Stomach (tissue), 9 donors: ENCODE measurements around the gene FBXL7. TPM values are rescaled to one million over a fixed set of nuclear protein-coding genes. Genes with fewer than 3 reads are reported as not detected.

Experiments used
- DNase-seq, 2 donors: peaks; one replicate each; pipeline versions ENCODE4 v3.0.0 to v3.0.0-alpha.2; 2013 to 2019
- H3K27ac ChIP-seq, 5 donors: fragments of 200-600 bp in 4 of 5; sonication (generic) in 4 of 5; one replicate each; pipeline ENCODE4 v1.5.1; 2013 to 2019; ENCODE audit warnings: mild to moderate bottlenecking in 1 of 5, moderate library complexity in 1 of 5
- H3K27me3 ChIP-seq, 3 donors: fragments of 200-600 bp; sonication (generic); one replicate each; pipeline ENCODE4 v1.5.1; 2017 to 2019; ENCODE audit warnings: mixed run types in 1 of 3
- H3K36me3 ChIP-seq, 4 donors: fragments of 200-600 bp; sonication (generic); 1 replicate in 3 of 4; 2 replicates in 1 of 4; pipeline ENCODE4 v1.5.1; 2016 to 2019
- H3K4me1 ChIP-seq, 4 donors: fragments of 200-600 bp; sonication (generic); one replicate each; pipeline ENCODE4 v1.5.1; 2016 to 2019
- H3K4me3 ChIP-seq, 4 donors: fragments of 200-600 bp; sonication (generic) in 3 of 4; one replicate each; pipeline ENCODE4 v1.5.1; 2016 to 2019; ENCODE audit warnings: mild to moderate bottlenecking in 1 of 4
- H3K9me3 ChIP-seq, 4 donors: fragments of 200-600 bp; sonication (generic); one replicate each; pipeline ENCODE4 v1.5.1; 2016 to 2019
- CTCF ChIP-seq, 7 experiments: fragments of 450-650 bp in 4 of 7; fragments of 200-600 bp in 3 of 7; sonication (generic) in 3 of 7; IDR thresholded peaks; one replicate each; pipeline ENCODE4 v1.5.1; 2016 to 2019; ENCODE audit warnings: antibody characterized with exemption in 7 of 7, control low read depth in 2 of 7, mild to moderate bottlenecking in 1 of 7
- EP300 ChIP-seq: sonication (generic); formaldehyde crosslinking; IDR thresholded peaks from one replicate; pipeline ENCODE4 v1.6.1; 2017; ENCODE audit warnings: antibody characterized with exemption
- POLR2A ChIP-seq, 4 donors: fragments of 450-650 bp; IDR thresholded peaks; one replicate each; pipeline ENCODE4 v1.6.1; 2016; ENCODE audit warnings: antibody characterized with exemption in 4 of 4, control low read depth in 2 of 4, mild to moderate bottlenecking in 1 of 4, moderate library complexity in 1 of 4
- POLR2AphosphoS5 ChIP-seq, 3 donors: sonication (generic); formaldehyde crosslinking; IDR thresholded peaks; one replicate each; pipeline ENCODE4 v1.6.1; 2016; ENCODE audit warnings: antibody characterized with exemption in 3 of 3
- WGBS, 5 donors: extraction: QIAGEN DNeasy Blood & Tissue Kit in 3 of 5; methylation state at CpG; one replicate each; pipeline versions ENCODE4 v1.1.5 to v1.1.7; 2013 to 2018; 5-methylcytosine and 5-hydroxymethylcytosine counted together
- intact Hi-C: fragments of 100-400 bp; cut with DNase I; formaldehyde crosslinking; loops from one replicate; pipeline ENCODE4 v1.15.1; 2023; ENCODE audit warnings: low total_unique reads
- polyA plus RNA-seq, 3 donors: library from polyadenylated mRNA; stranded (reverse); fragments of 200-250 nt; gene quantifications; one replicate each; pipeline ENCODE4 v1.2.3, GENCODE V29; 2013
- total RNA-seq, 5 donors: library from RNA; depleted of rRNA; stranded (reverse); fragments of >200 nt; gene quantifications; one replicate each; pipeline versions ENCODE4 v1.1.0 to v1.2.3, GENCODE V29; 2014 to 2016
- donor health status: healthy with polysubstance abuse.
- donor health status: Bipolar disorder and iron deficiency.
- donor health status: healthy.

The FBXL7 gene
- total and polyA plus RNA-seq, 8 donors: 3.6 to 17.1 (median 6.8) TPM

- H3K27me3 ChIP-seq: no peaks in the 10 kb centered on the region
- WGBS, 5 donors: 15 to 44% (median 26%) methylated on average over 1 of the region's 1 CpG
- peak in 1 of 2 donors; percentile 21 for DNase-seq
- intact Hi-C loops: no loop called here
- no peaks in the 10 kb centered on the region for H3K36me3 ChIP-seq
- H3K9me3 ChIP-seq: peaks cover 0 to 9% (median 3%) of the 10 kb centered on the region in 4 donors
- peak overlapping the region in 1 of 5 donors; percentile 34 for H3K27ac ChIP-seq
- peaks cover 0 to 5% (median 0%) of the 10 kb centered on the region in 4 donors for H3K4me1 ChIP-seq
- TF ChIP-seq POLR2A (IDR thresholded peaks at IDR 0.05): no peak
- peak; percentile 18 for TF ChIP-seq EP300
- peak; percentile 11 to 28 (median 19) for TF ChIP-seq POLR2AphosphoS5 (IDR thresholded peaks at IDR 0.05)
- H3K4me3 ChIP-seq: no peak overlapping the region
Observed at GRCh38 chr5:15452030-15452429, 48.0 kb upstream of the FBXL7 start.

GRCh38 chr5:15452781-15453180 lies 47.2 kb upstream of the FBXL7 start:
- TF ChIP-seq EP300 (no peak), POLR2A (IDR thresholded peaks at IDR 0.05) (no peak), CTCF (IDR thresholded peaks at IDR 0.05) (no peak), POLR2AphosphoS5 (IDR thresholded peaks at IDR 0.05) (no peak)
- no peak overlapping the region for H3K4me3 ChIP-seq
- peaks cover 0 to 5% (median 0%) of the 10 kb centered on the region in 4 donors for H3K4me1 ChIP-seq
- no peaks in the 10 kb centered on the region for H3K27me3 ChIP-seq
- WGBS, 5 donors: 47 to 79% (median 77%) methylated on average over 1 of the region's 1 CpG
- no peaks in the 10 kb centered on the region for H3K36me3 ChIP-seq
- H3K27ac ChIP-seq: peak overlapping the region in 1 of 5 donors; percentile 34
- DNase-seq: peak in 1 of 2 donors; percentile 45
- intact Hi-C loops: no loop called here
- peaks cover 0 to 12% (median 3%) of the 10 kb centered on the region in 4 donors for H3K9me3 ChIP-seq

- Histone ChIP-seq H3K4me1 (no peaks in the 10 kb centered on the region), H3K27ac (no peak overlapping the region), H3K9me3 (peaks cover 0 to 12% (median 3%) of the 10 kb centered on the region in 4 donors), H3K36me3 (no peaks in the 10 kb centered on the region), H3K27me3 (no peaks in the 10 kb centered on the region), H3K4me3 (no peak overlapping the region)
- no peak for DNase-seq
- WGBS, 5 donors: 31 to 63% (median 54%) methylated on average over 1 of the region's 1 CpG
- TF ChIP-seq POLR2AphosphoS5 (IDR thresholded peaks at IDR 0.05): no peak
- intact Hi-C loops: no loop called here
Observed at GRCh38 chr5:15459200-15459599, 40.8 kb upstream of the FBXL7 start.

- Histone ChIP-seq H3K27me3 (no peaks in the 10 kb centered on the region), H3K4me3 (no peak overlapping the region), H3K9me3 (no peaks in the 10 kb centered on the region), H3K36me3 (no peaks in the 10 kb centered on the region), H3K27ac (no peak overlapping the region), H3K4me1 (no peaks in the 10 kb centered on the region)
- intact Hi-C loops: no loop called here
- DNase-seq: peak in 1 of 2 donors; percentile 5
- 55 to 69% (median 64%) methylated on average over 3 of the region's 3 CpGs for WGBS, 5 donors
- TF ChIP-seq POLR2A (IDR thresholded peaks at IDR 0.05) (no peak), CTCF (IDR thresholded peaks at IDR 0.05) (peak in 1 of 7 experiments; percentile 16)
Observed at GRCh38 chr5:15463231-15463980, 36.6 kb upstream of the FBXL7 start.

GRCh38 chr5:15472116-15472515 lies 27.9 kb upstream of the FBXL7 start:
- intact Hi-C loops: no loop called here
- Histone ChIP-seq H3K27me3 (peaks cover 0 to 4% (median 0%) of the 10 kb centered on the region in 3 donors), H3K9me3 (peaks cover 0 to 19% (median 4%) of the 10 kb centered on the region in 4 donors), H3K27ac (no peak overlapping the region), H3K4me1 (no peaks in the 10 kb centered on the region), H3K4me3 (no peak overlapping the region), H3K36me3 (no peaks in the 10 kb centered on the region)
- DNase-seq: no peak
- WGBS, 5 donors: 89 to 95% (median 91%) methylated on average over 8 of the region's 8 CpGs
- TF ChIP-seq CTCF (IDR thresholded peaks at IDR 0.05): no peak
- no peak for TF ChIP-seq POLR2A (IDR thresholded peaks at IDR 0.05)
- no peak for TF ChIP-seq POLR2AphosphoS5 (IDR thresholded peaks at IDR 0.05)
- TF ChIP-seq EP300: no peak
